CD4-positive, alpha-beta T cell treated with Interleukin-12 subunit alpha and Interleukin-12 subunit beta, for 1 hour (primary cell): ENCODE data around the gene SEC14L2.
"Not testable (repeated sequence)": the region's sequence is repeated elsewhere in the genome, so short reads cannot be mapped to it uniquely, and the experiment has no call there.

Source experiments
- DNase-seq: peaks from one replicate; pipeline ENCODE4 v3.0.0-alpha.2; 2020

The SEC14L2 gene

GRCh38 chr22:30460555-30460954, 63.7 kb downstream of the SEC14L2 start:
- DNase-seq: not testable (repeated sequence)

GRCh38 chr22:30469165-30469564, 72.3 kb downstream of the SEC14L2 start:
- DNase-seq: no peak

GRCh38 chr22:30470655-30471054, 73.8 kb downstream of the SEC14L2 start:
- DNase-seq: no peak

- no peak for DNase-seq
Measured at GRCh38 chr22:30471616-30472318, 74.9 kb downstream of the SEC14L2 start, which contains the start of gene SEC14L3. TSS of gene SEC14L3 (minus strand) at chr22:30472017. CDS start at chr22:30471958, 59 bp downstream.

GRCh38 chr22:30472994-30473720, 76.3 kb downstream of the SEC14L2 start:
- DNase-seq: no peak

GRCh38 chr22:30474121-30474520, 77.3 kb downstream of the SEC14L2 start:
- DNase-seq: no peak
